ENCODE measurements around the gene ACTR5.

Gene ACTR5

GRCh38 chr20:38730167-38730988 is 17.9 kb upstream of the ACTR5 start:
- FAIRE-seq (no peak), DNase-seq (ENCODE audit: insufficient read length) (no peak)
- TF ChIP-seq POLR2AphosphoS5 (IDR thresholded peaks at IDR 0.05; ENCODE audit: low read depth, low read length) (no peak), POLR2A (IDR thresholded peaks at IDR 0.05; ENCODE audit: low read depth, low read length) (no peak), TAF1 (IDR thresholded peaks at IDR 0.05; ENCODE audit: borderline replicate concordance, low read depth, low read length) (no peak)

- peak; percentile 91 for FAIRE-seq
- peak; percentile 72 for DNase-seq (ENCODE audit: insufficient read length)
- TF ChIP-seq TAF1 (IDR thresholded peaks at IDR 0.05; ENCODE audit: borderline replicate concordance, low read depth, low read length), result no peak
- TF ChIP-seq POLR2AphosphoS5 (IDR thresholded peaks at IDR 0.05; ENCODE audit: low read depth, low read length), result no peak
- TF ChIP-seq POLR2A (IDR thresholded peaks at IDR 0.05; ENCODE audit: low read depth, low read length), result no peak
These were observed 17.1 kb upstream of the ACTR5 start for GRCh38 chr20:38730989-38731737.

GRCh38 chr20:38731738-38732113 is 16.5 kb upstream of the ACTR5 start:
- DNase-seq (ENCODE audit: insufficient read length) (no peak), FAIRE-seq (no peak)
- TF ChIP-seq POLR2AphosphoS5 (IDR thresholded peaks at IDR 0.05; ENCODE audit: low read depth, low read length), result no peak
- TF ChIP-seq TAF1 (IDR thresholded peaks at IDR 0.05; ENCODE audit: borderline replicate concordance, low read depth, low read length), result no peak
- no peak for TF ChIP-seq POLR2A (IDR thresholded peaks at IDR 0.05; ENCODE audit: low read depth, low read length)

GRCh38 chr20:38732981-38733380 is 15.3 kb upstream of the ACTR5 start:
- DNase-seq (ENCODE audit: insufficient read length), result no peak
- FAIRE-seq, result no peak
- TF ChIP-seq POLR2A (IDR thresholded peaks at IDR 0.05; ENCODE audit: low read depth, low read length) (no peak), TAF1 (IDR thresholded peaks at IDR 0.05; ENCODE audit: borderline replicate concordance, low read depth, low read length) (no peak), POLR2AphosphoS5 (IDR thresholded peaks at IDR 0.05; ENCODE audit: low read depth, low read length) (no peak)

- DNase-seq (ENCODE audit: insufficient read length) (no peak), FAIRE-seq (no peak)
- TF ChIP-seq POLR2A (IDR thresholded peaks at IDR 0.05; ENCODE audit: low read depth, low read length) (no peak), POLR2AphosphoS5 (IDR thresholded peaks at IDR 0.05; ENCODE audit: low read depth, low read length) (no peak), TAF1 (IDR thresholded peaks at IDR 0.05; ENCODE audit: borderline replicate concordance, low read depth, low read length) (no peak)
These were observed 13.1 kb upstream of the ACTR5 start for GRCh38 chr20:38735172-38735571.

GRCh38 chr20:38737887-38738286 is 10.4 kb upstream of the ACTR5 start:
- no peak for FAIRE-seq
- DNase-seq (ENCODE audit: insufficient read length), result no peak
- TF ChIP-seq POLR2A (IDR thresholded peaks at IDR 0.05; ENCODE audit: low read depth, low read length) (no peak), POLR2AphosphoS5 (IDR thresholded peaks at IDR 0.05; ENCODE audit: low read depth, low read length) (no peak), TAF1 (IDR thresholded peaks at IDR 0.05; ENCODE audit: borderline replicate concordance, low read depth, low read length) (no peak)

- TF ChIP-seq TAF1 (IDR thresholded peaks at IDR 0.05; ENCODE audit: borderline replicate concordance, low read depth, low read length) (no peak), POLR2AphosphoS5 (IDR thresholded peaks at IDR 0.05; ENCODE audit: low read depth, low read length) (no peak), POLR2A (IDR thresholded peaks at IDR 0.05; ENCODE audit: low read depth, low read length) (no peak)
- FAIRE-seq, result no peak
- DNase-seq (ENCODE audit: insufficient read length), result no peak
These were observed 2.5 kb upstream of the ACTR5 start for GRCh38 chr20:38745757-38746156.

- DNase-seq (ENCODE audit: insufficient read length) (no peak), FAIRE-seq (peak; percentile 96)
- TF ChIP-seq TAF1 (IDR thresholded peaks at IDR 0.05; ENCODE audit: borderline replicate concordance, low read depth, low read length) (no peak), POLR2AphosphoS5 (IDR thresholded peaks at IDR 0.05; ENCODE audit: low read depth, low read length) (no peak), POLR2A (IDR thresholded peaks at IDR 0.05; ENCODE audit: low read depth, low read length) (no peak)
These were observed 664 bp upstream of the ACTR5 start for GRCh38 chr20:38747495-38748096.

GRCh38 chr20:38748861-38749149 is 545 bp downstream of the ACTR5 start:
- FAIRE-seq (no peak), DNase-seq (ENCODE audit: insufficient read length) (no peak)
- TF ChIP-seq TAF1 (IDR thresholded peaks at IDR 0.05; ENCODE audit: borderline replicate concordance, low read depth, low read length) (no peak), POLR2AphosphoS5 (IDR thresholded peaks at IDR 0.05; ENCODE audit: low read depth, low read length) (no peak)

- TF ChIP-seq POLR2AphosphoS5 (IDR thresholded peaks at IDR 0.05; ENCODE audit: low read depth, low read length), result no peak
- no peak for TF ChIP-seq POLR2A (IDR thresholded peaks at IDR 0.05; ENCODE audit: low read depth, low read length)
- no peak for TF ChIP-seq TAF1 (IDR thresholded peaks at IDR 0.05; ENCODE audit: borderline replicate concordance, low read depth, low read length)
- DNase-seq (ENCODE audit: insufficient read length) (no peak), FAIRE-seq (no peak)
These were observed 3.2 kb downstream of the ACTR5 start for GRCh38 chr20:38751360-38751976.

GRCh38 chr20:38752029-38752428 is 3.8 kb downstream of the ACTR5 start:
- FAIRE-seq, result no peak
- DNase-seq (ENCODE audit: insufficient read length), result no peak
- TF ChIP-seq POLR2A (IDR thresholded peaks at IDR 0.05; ENCODE audit: low read depth, low read length), result no peak
- no peak for TF ChIP-seq TAF1 (IDR thresholded peaks at IDR 0.05; ENCODE audit: borderline replicate concordance, low read depth, low read length)
- no peak for TF ChIP-seq POLR2AphosphoS5 (IDR thresholded peaks at IDR 0.05; ENCODE audit: low read depth, low read length)

Measured in GM12892 (cell line).